HepG2 (cell line): Measurements from ENCODE around the gene SEMA6B. TPM values are rescaled to one million over a fixed set of nuclear protein-coding genes. Genes with fewer than 3 reads are reported as not detected.

ENCODE experiments used
- ARNTL ChIP-seq: sonication (generic); formaldehyde crosslinking; IDR thresholded peaks from 2 replicates; pipeline ENCODE4 v1.4.0; 2020; ENCODE audit warnings: mild to moderate bottlenecking, missing genetic modification reagents
- HIVEP1 ChIP-seq: sonication (generic); formaldehyde crosslinking; IDR thresholded peaks from 2 replicates; pipeline ENCODE4 v1.4.0; 2020; ENCODE audit warnings: mild to moderate bottlenecking, missing genetic modification reagents
- HMGXB3 ChIP-seq: sonication (generic); formaldehyde crosslinking; IDR thresholded peaks from 2 replicates; pipeline ENCODE4 v1.4.0; 2020; ENCODE audit warnings: missing genetic modification reagents, borderline replicate concordance
- HOXA3 ChIP-seq: sonication (generic); formaldehyde crosslinking; IDR thresholded peaks from 2 replicates; pipeline ENCODE4 v1.5.0; 2020; ENCODE audit warnings: missing genetic modification reagents
- MIER2 ChIP-seq: IDR thresholded peaks from 2 replicates; pipeline ENCODE4 v1.6.1; 2016; ENCODE audit warnings: missing biosample characterization, missing genetic modification reagents
- PRDM10 ChIP-seq: sonication (generic); formaldehyde crosslinking; IDR thresholded peaks from 2 replicates; pipeline ENCODE4 v1.4.0; 2020; ENCODE audit warnings: low read depth, missing genetic modification reagents
- TBX3 ChIP-seq: fragments of 450-650 bp; IDR thresholded peaks from 2 replicates; pipeline ENCODE4 v1.6.1; 2017; ENCODE audit warnings: antibody characterized with exemption, mild to moderate bottlenecking, inconsistent platforms, borderline replicate concordance
- TP53 ChIP-seq: sonication (generic); formaldehyde crosslinking; conservative IDR thresholded peaks from 2 replicates; pipeline ENCODE4 v1.4.0; 2020; ENCODE audit warnings: missing genetic modification reagents
- ZBTB33 ChIP-seq: sonication (generic); formaldehyde crosslinking; IDR thresholded peaks from 2 replicates; pipeline ENCODE4 v1.4.0; 2020; ENCODE audit warnings: missing genetic modification reagents
- ZBTB44 ChIP-seq: sonication (generic); formaldehyde crosslinking; IDR thresholded peaks from 2 replicates; pipeline ENCODE4 v1.4.0; 2020; ENCODE audit warnings: missing genetic modification reagents
- ZNF569 ChIP-seq: sonication (generic); formaldehyde crosslinking; IDR thresholded peaks from 2 replicates; pipeline ENCODE4 v1.5.0; 2020; ENCODE audit warnings: mild to moderate bottlenecking, missing genetic modification reagents, moderate library complexity, borderline replicate concordance
- ZNF576 ChIP-seq: sonication (generic); formaldehyde crosslinking; IDR thresholded peaks from 2 replicates; pipeline ENCODE4 v1.4.0; 2020; ENCODE audit warnings: mild to moderate bottlenecking, missing genetic modification reagents
- polyA plus RNA-seq, 8 experiments: library from polyadenylated mRNA; depleted of rRNA in 3 of 8; stranded (reverse) in 7 of 8; unstranded in 1 of 8; fragments of >200 nt; fragmentation: Illumina TruSeq in 4 of 8; extraction: Trizol in 4 of 8; gene quantifications; 2 replicates each; pipeline versions ENCODE4 v1.2.1 to v1.2.3, GENCODE V29; 2011 to 2016; ENCODE audit warnings: low read depth in 4 of 8, missing spikeins in 1 of 8, mixed read lengths in 1 of 8; ENCODE audit not compliant: insufficient read depth in 1 of 8
- total RNA-seq, 5 experiments: library from RNA; depleted of rRNA; stranded (reverse); fragments of >200 nt; fragmentation: Illumina TruSeq; extraction: Trizol; gene quantifications; 2 replicates each; pipeline ENCODE4 v1.2.3, GENCODE V29; 2016; ENCODE audit warnings: low read depth in 1 of 5

Gene SEMA6B
- total and polyA plus RNA-seq, 2 of the 13 experiments (the other 11 are each of a cell fraction or from before 2014, with no cell fraction given): 45.5 to 67.1 TPM

GRCh38 chr19:4542896-4543841 is 16.3 kb downstream of the SEMA6B start (continued):
- no peak for TF ChIP-seq HMGXB3 (CRISPR knock-in tag)
- TF ChIP-seq ZNF576 (CRISPR knock-in tag): no peak
- no peak for TF ChIP-seq HOXA3
- TF ChIP-seq ARNTL (CRISPR knock-in tag): no peak
- no peak for TF ChIP-seq HIVEP1
- TF ChIP-seq TP53 (CRISPR knock-in tag): no peak
- TF ChIP-seq PRDM10 (CRISPR knock-in tag): no peak
- TF ChIP-seq ZNF569 (CRISPR knock-in tag): no peak
- no peak for TF ChIP-seq TBX3
- TF ChIP-seq ZBTB44 (CRISPR knock-in tag): no peak
- TF ChIP-seq ZBTB33 (CRISPR knock-in tag): peak; percentile 77
- TF ChIP-seq MIER2 (CRISPR knock-in tag): no peak
